Endothelial cell of umbilical vein (primary cell): Measurements from ENCODE around the gene SPACA6. TPM values are rescaled to one million over a fixed set of nuclear protein-coding genes. Genes with fewer than 3 reads are reported as not detected.
A peak's percentile ranks its signal among the peaks of the same experiment; 100 is the strongest.

Experiments used
- BruUV-seq: library from RNA; stranded (reverse); fragments of 400-500 nt; replicated peaks from 2 replicates; lab custom pipeline; 2021; lab: Mats Ljungman, UMichigan
- CTCF ChIA-PET: fragments of 300-600, 350-600 bp; sonication (Branson Sonifier 250); formaldehyde crosslinking; loops from one replicate; lab custom pipeline; 2021; ENCODE audit warnings: antibody characterized with exemption, inconsistent platforms; lab: Charles Lee
- POLR2A ChIA-PET: fragments of 300-600, 350-600 bp; sonication (Branson Sonifier 250); formaldehyde crosslinking; loops from one replicate; lab custom pipeline; 2021; ENCODE audit warnings: antibody characterized with exemption, inconsistent platforms; lab: Charles Lee
- DNase-seq: peaks from one replicate; pipeline ENCODE4 v3.0.0-alpha.2; 2011; ENCODE audit warnings: low read depth, low spot score
- FAIRE-seq: peaks from 2 replicates; lab custom pipeline; 2011; peaks lifted over from hg19 to GRCh38; lab: Jason Lieb, UNC
- H2AFZ ChIP-seq: 2 replicates; pipeline ENCODE4 v1.6.0; 2012; ENCODE audit warnings: low read depth, low read length, control low read depth, inconsistent platforms
- H3K27ac ChIP-seq: 2 replicates; pipeline ENCODE4 v1.5.1; 2011; ENCODE audit warnings: low read depth, mild to moderate bottlenecking, control low read depth, low read length, moderate library complexity; ENCODE audit not compliant: insufficient read depth
- H3K27me3 ChIP-seq, 2 experiments: 2 replicates each; pipeline versions ENCODE4 v1.6.0 to v1.6.1; 2011; ENCODE audit warnings: low read length in 2 of 2, mixed read lengths in 1 of 2; ENCODE audit not compliant: control insufficient read depth in 2 of 2, insufficient read depth in 2 of 2
- H3K36me3 ChIP-seq, 2 experiments: 2 replicates in 1 of 2; 3 replicates in 1 of 2; pipeline ENCODE4 v1.5.1; 2011; ENCODE audit warnings: low read length in 2 of 2, mild to moderate bottlenecking in 1 of 2, moderate library complexity in 1 of 2; ENCODE audit not compliant: control insufficient read depth in 2 of 2, insufficient read depth in 2 of 2; ENCODE audit errors: extremely low read depth in 1 of 2
- H3K4me1 ChIP-seq: 3 replicates; pipeline ENCODE4 v1.5.1; 2011; ENCODE audit warnings: mild to moderate bottlenecking, low read length; ENCODE audit not compliant: control insufficient read depth, insufficient read depth; ENCODE audit errors: extremely low read depth
- H3K4me2 ChIP-seq: 2 replicates; pipeline ENCODE4 v1.6.1; 2011; ENCODE audit warnings: low read length, control low read depth, mixed read lengths; ENCODE audit not compliant: insufficient read depth
- H3K4me3 ChIP-seq, 3 experiments: fragments of 200-600 bp in 1 of 3; sonication (generic), shearing (Covaris generic) in 1 of 3; replicated peaks in 1 of 3; 2 replicates each; pipeline ENCODE4 v1.5.1; 2011 to 2016; ENCODE audit warnings: control low read depth in 3 of 3, low read length in 3 of 3, mild to moderate bottlenecking in 2 of 3, inconsistent platforms in 1 of 3, low read depth in 1 of 3, moderate library complexity in 1 of 3; ENCODE audit not compliant: insufficient read depth in 1 of 3
- H3K79me2 ChIP-seq: 2 replicates; pipeline ENCODE4 v1.6.0; 2012; ENCODE audit warnings: low read length, inconsistent platforms; ENCODE audit not compliant: control insufficient read depth, insufficient read depth
- H3K9ac ChIP-seq: replicated peaks from 2 replicates; pipeline ENCODE3; 2011; ENCODE audit warnings: low read length, control low read depth; ENCODE audit not compliant: insufficient read depth; ENCODE audit errors: extremely low read depth
- H3K9me1 ChIP-seq: replicated peaks from 3 replicates; pipeline ENCODE4 v1.6.0; 2011; ENCODE audit warnings: mild to moderate bottlenecking, low read length; ENCODE audit not compliant: control insufficient read depth, insufficient read depth; ENCODE audit errors: extremely low read depth
- H3K9me3 ChIP-seq: replicated peaks from 2 replicates; pipeline ENCODE4 v1.5.1; 2012; ENCODE audit warnings: low read length, inconsistent platforms; ENCODE audit not compliant: control insufficient read depth, insufficient read depth
- H4K20me1 ChIP-seq: replicated peaks from 2 replicates; pipeline ENCODE3; 2011; ENCODE audit warnings: mild to moderate bottlenecking, low read length; ENCODE audit not compliant: control insufficient read depth, insufficient read depth; ENCODE audit errors: extremely low read depth
- EZH2 ChIP-seq: IDR thresholded peaks from 2 replicates; pipeline ENCODE4 v1.6.1; 2012; ENCODE audit warnings: borderline replicate concordance, low read depth, mild to moderate bottlenecking, moderate library complexity, low read length, inconsistent platforms; ENCODE audit not compliant: severe bottlenecking
- FOS ChIP-seq: IDR thresholded peaks from 2 replicates; pipeline ENCODE4 v1.6.1; 2011; ENCODE audit warnings: mild to moderate bottlenecking, low read length, moderate library complexity, borderline replicate concordance; ENCODE audit not compliant: insufficient read depth
- GATA2 ChIP-seq: IDR thresholded peaks from 2 replicates; pipeline ENCODE4 v1.7.0; 2011; ENCODE audit warnings: low read depth, mild to moderate bottlenecking, moderate library complexity, mixed read lengths, low read length; ENCODE audit not compliant: insufficient read length, insufficient read depth
- JUN ChIP-seq: IDR thresholded peaks from 2 replicates; pipeline ENCODE4 v1.6.1; 2011; ENCODE audit warnings: borderline replicate concordance, low read depth; ENCODE audit not compliant: insufficient read length, insufficient read depth
- MYC ChIP-seq: IDR thresholded peaks from one replicate; pipeline ENCODE4 v1.6.1; 2011; ENCODE audit warnings: mild to moderate bottlenecking, low read depth, low read length
- POLR2A ChIP-seq: IDR thresholded peaks from 2 replicates; pipeline ENCODE4 v1.6.1; 2012; ENCODE audit warnings: low read depth, mild to moderate bottlenecking, control low read depth, low read length
- POLR2AphosphoS5 ChIP-seq: IDR thresholded peaks from 2 replicates; pipeline ENCODE4 v1.6.1; 2012; ENCODE audit warnings: low read depth, mild to moderate bottlenecking, control low read depth, low read length, moderate library complexity; ENCODE audit not compliant: insufficient read depth
- dilution Hi-C: fragments of 300-500 bp; cut with MboI; formaldehyde crosslinking; loops from one replicate; pipeline ENCODE4 v1.15.0; 2019; ENCODE audit warnings: low sequenced_read_pairs; ENCODE audit not compliant: extremely low pct_ligation_motif_present
- intact Hi-C: fragments of 100-400 bp; cut with micrococcal nuclease; formaldehyde crosslinking; loops from one replicate; pipeline ENCODE4 v1.10.0; 2022
- polyA plus RNA-seq, 4 experiments: library from polyadenylated mRNA; depleted of rRNA in 3 of 4; stranded (reverse) in 3 of 4; unstranded in 1 of 4; fragments of >200 nt; gene quantifications; 2 replicates each; pipeline versions ENCODE4 v1.2.1 to v1.2.3, GENCODE V29; 2011 to 2012; ENCODE audit warnings: missing spikeins in 1 of 4
- total RNA-seq: library from RNA; stranded (reverse); gene quantifications from 2 replicates; pipeline ENCODE4 v1.2.3, GENCODE V29; 2021
- TF ChIP-seq, protein P1 (sequence below): IDR thresholded peaks from 2 replicates; pipeline ENCODE4 v1.6.1; 2011; ENCODE audit not compliant: insufficient read depth, insufficient read length
- TF ChIP-seq, protein P2 (sequence below), 2 donors: IDR thresholded peaks; 1 replicate in 1 of 2; 2 replicates in 1 of 2; pipeline ENCODE4 v1.5.1; 2011; ENCODE audit warnings: low read length in 2 of 2, mild to moderate bottlenecking in 2 of 2, moderate library complexity in 2 of 2, control low read depth in 1 of 2, inconsistent platforms in 1 of 2, low read depth in 1 of 2; ENCODE audit not compliant: insufficient read depth in 1 of 2; ENCODE audit errors: extremely low read depth in 1 of 2

Gene SPACA6
- total and polyA plus RNA-seq, 2 donors (not counting 3 experiments of a cell fraction or from before 2014, with no cell fraction given), result 11.9 to 41.1 TPM

DNA sequence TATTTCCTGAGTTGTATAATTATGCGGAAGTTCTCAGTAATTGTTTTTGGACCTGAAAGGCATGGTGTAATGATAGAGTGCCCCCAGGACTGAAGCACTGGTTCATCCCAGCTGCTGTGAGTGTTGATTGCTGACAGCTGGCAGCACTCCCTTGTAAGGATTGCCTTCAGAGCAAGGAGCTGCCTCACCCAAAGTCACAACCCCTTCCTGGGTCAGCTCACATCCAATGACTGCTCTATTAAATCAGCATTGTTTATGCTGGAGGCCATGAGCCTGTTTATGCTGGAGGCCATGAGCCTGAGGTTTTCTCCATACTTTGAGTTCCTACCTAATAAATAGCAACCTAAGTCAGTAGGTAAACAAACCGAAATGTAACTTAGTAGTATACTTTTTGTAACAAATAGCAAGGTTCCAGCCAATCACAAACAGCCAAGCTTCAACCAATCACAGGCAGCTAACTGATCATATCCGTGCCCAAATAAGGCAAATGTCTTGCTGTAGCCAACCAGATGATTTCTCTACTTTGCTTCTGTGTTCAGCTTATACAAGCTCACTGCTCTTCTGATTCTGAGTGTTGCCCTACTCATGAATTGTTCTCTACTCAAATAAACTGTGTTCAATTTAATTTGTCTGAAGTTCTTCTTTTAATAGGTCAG, 11.7 kb upstream of the SPACA6 start:
- no TSS peak for BruUV-seq
- no peak for TF ChIP-seq JUN
- TF ChIP-seq MYC, result no peak
- TF ChIP-seq, protein P1, sequence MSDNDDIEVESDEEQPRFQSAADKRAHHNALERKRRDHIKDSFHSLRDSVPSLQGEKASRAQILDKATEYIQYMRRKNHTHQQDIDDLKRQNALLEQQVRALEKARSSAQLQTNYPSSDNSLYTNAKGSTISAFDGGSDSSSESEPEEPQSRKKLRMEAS, result no peak
- TF ChIP-seq GATA2, result no peak
- no peak for TF ChIP-seq POLR2AphosphoS5
- TF ChIP-seq POLR2A, result no peak
- TF ChIP-seq, protein P2, sequence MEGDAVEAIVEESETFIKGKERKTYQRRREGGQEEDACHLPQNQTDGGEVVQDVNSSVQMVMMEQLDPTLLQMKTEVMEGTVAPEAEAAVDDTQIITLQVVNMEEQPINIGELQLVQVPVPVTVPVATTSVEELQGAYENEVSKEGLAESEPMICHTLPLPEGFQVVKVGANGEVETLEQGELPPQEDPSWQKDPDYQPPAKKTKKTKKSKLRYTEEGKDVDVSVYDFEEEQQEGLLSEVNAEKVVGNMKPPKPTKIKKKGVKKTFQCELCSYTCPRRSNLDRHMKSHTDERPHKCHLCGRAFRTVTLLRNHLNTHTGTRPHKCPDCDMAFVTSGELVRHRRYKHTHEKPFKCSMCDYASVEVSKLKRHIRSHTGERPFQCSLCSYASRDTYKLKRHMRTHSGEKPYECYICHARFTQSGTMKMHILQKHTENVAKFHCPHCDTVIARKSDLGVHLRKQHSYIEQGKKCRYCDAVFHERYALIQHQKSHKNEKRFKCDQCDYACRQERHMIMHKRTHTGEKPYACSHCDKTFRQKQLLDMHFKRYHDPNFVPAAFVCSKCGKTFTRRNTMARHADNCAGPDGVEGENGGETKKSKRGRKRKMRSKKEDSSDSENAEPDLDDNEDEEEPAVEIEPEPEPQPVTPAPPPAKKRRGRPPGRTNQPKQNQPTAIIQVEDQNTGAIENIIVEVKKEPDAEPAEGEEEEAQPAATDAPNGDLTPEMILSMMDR (IDR thresholded peaks at IDR 0.05; ENCODE audit: extremely low read depth in 1 of 2, insufficient read depth in 1 of 2, low read depth in 1 of 2, low read length in 2 of 2), result no peak
- no peak for TF ChIP-seq FOS
- TF ChIP-seq EZH2, result no peak
- Histone ChIP-seq H3K36me3 (no peaks in the 10 kb centered on the region), H4K20me1 (no peaks in the 10 kb centered on the region), H3K4me3 (no peak overlapping the region), H3K9ac (no peak overlapping the region), H3K9me3 (no peaks in the 10 kb centered on the region), H3K27me3 (peaks cover 2 to 4% of the 10 kb centered on the region in 2 experiments), H3K4me2 (no peak overlapping the region), H3K4me1 (peaks cover 4% of the 10 kb centered on the region), H2AFZ (peak overlapping the region; percentile 77), H3K79me2 (no peaks in the 10 kb centered on the region), H3K9me1 (no peaks in the 10 kb centered on the region), H3K27ac (no peak overlapping the region)
- DNase-seq, result no peak
- ChIA-PET CTCF (interaction anchor here (0.9 to 4.6 kb wide), 3 partner anchors 20 to 96 kb away, joined by 3 to 40 read pairs (median 4); no protein-coding TSS in a partner anchor), POLR2A (no interaction called here)
- dilution Hi-C loops (no loop called here), intact Hi-C loops (loop anchor here (10.0 kb wide), 1 partner anchor 107 kb away; the partner anchor contains the start of gene ZNF175)
- FAIRE-seq, result no peak
